Fibroblast of lung (primary cell): ENCODE data around the gene SRSF7.

ENCODE experiments used
- EZH2 ChIP-seq: IDR thresholded peaks from 2 replicates; pipeline ENCODE4 v1.5.1; 2012; ENCODE audit warnings: low read length, control low read depth, mild to moderate bottlenecking; ENCODE audit errors: missing control alignments
- TF ChIP-seq, protein P1 (sequence below), 2 donors: IDR thresholded peaks in 1 of 2; conservative IDR thresholded peaks in 1 of 2; 1 replicate in 1 of 2; 2 replicates in 1 of 2; pipeline ENCODE4 v1.5.1; 2011 to 2012; ENCODE audit warnings: low read length in 2 of 2, control low read depth in 1 of 2, inconsistent platforms in 1 of 2, low read depth in 1 of 2, mild to moderate bottlenecking in 1 of 2

DNA sequence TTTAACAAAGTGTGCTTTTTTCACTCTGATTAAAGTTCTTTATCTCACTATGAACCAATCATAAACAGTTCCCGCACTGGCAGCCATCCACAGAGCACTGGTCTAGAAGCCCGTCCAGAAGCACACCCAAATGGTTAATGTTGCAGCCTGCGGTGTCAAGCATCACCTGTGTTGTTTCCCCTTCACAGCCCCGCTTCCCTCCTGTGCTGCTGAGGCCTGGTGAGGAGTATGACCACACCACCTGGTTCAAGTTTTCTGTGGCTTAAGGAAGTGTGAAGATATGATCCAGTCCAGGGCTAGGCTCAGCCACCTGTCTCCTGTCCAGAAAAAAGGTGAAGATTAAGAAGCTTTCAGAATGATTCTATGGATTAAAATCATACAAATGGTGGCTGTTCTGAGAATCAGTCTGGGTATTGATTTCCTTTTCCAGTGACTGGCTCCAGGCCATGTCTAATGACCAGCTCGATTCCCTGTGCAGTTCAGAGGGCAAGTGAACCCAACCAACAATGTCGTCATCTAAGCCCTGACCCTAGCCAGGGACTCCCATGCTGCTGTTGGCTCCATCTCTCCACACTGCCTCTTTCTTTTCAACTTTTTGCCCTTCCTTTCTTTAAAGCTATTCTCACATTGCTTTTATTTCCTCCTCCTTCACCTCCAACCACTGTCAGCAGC, 17.7 kb downstream of the SRSF7 start:
- TF ChIP-seq, protein P1, sequence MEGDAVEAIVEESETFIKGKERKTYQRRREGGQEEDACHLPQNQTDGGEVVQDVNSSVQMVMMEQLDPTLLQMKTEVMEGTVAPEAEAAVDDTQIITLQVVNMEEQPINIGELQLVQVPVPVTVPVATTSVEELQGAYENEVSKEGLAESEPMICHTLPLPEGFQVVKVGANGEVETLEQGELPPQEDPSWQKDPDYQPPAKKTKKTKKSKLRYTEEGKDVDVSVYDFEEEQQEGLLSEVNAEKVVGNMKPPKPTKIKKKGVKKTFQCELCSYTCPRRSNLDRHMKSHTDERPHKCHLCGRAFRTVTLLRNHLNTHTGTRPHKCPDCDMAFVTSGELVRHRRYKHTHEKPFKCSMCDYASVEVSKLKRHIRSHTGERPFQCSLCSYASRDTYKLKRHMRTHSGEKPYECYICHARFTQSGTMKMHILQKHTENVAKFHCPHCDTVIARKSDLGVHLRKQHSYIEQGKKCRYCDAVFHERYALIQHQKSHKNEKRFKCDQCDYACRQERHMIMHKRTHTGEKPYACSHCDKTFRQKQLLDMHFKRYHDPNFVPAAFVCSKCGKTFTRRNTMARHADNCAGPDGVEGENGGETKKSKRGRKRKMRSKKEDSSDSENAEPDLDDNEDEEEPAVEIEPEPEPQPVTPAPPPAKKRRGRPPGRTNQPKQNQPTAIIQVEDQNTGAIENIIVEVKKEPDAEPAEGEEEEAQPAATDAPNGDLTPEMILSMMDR (conservative IDR thresholded peaks at IDR 0.05 in 1 of 2, IDR thresholded peaks at IDR 0.05 in 1 of 2; ENCODE audit: low read depth in 1 of 2, low read length in 2 of 2), result no peak
- no peak for TF ChIP-seq EZH2
